Measurements from ENCODE around the gene VPS35. TPM values are rescaled to one million over a fixed set of nuclear protein-coding genes. Genes with fewer than 3 reads are reported as not detected.

VPS35 gene
- total RNA-seq, 2 donors from 2014 or later: 99.1 to 107 TPM

DNA sequence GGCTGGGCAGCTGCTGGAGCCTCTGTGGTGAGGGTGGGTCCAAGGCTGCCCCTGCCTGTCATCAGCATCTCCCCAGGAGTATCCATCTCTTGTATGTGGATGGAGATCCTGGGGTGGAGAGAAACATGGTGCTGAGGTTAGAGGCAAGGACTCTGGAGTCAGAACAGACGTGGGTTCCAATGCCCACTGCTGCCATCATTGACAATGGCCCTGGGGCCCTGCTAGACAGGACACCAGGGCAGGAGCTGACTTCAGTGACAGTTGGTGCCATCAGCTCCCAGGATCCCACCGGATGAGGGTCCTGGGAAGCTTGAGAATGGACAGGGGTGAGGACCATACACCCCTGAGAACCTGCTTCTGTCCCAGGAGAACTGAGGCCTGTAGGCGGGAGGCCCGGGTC, 43.6 kb upstream of the VPS35 start:
- Histone ChIP-seq H3K4me1 (replicated peaks) (no peaks in the 10 kb centered on the region), H3K4me3 (no peak overlapping the region), H3K27me3 (replicated peaks; ENCODE audit: insufficient read depth) (no peaks in the 10 kb centered on the region), H3K27ac (no peak overlapping the region), H3K9me3 (no peaks in the 10 kb centered on the region), H3K36me3 (no peaks in the 10 kb centered on the region)
- intact Hi-C loops (cut with DNase I): no loop called here
- TF ChIP-seq, protein P1, sequence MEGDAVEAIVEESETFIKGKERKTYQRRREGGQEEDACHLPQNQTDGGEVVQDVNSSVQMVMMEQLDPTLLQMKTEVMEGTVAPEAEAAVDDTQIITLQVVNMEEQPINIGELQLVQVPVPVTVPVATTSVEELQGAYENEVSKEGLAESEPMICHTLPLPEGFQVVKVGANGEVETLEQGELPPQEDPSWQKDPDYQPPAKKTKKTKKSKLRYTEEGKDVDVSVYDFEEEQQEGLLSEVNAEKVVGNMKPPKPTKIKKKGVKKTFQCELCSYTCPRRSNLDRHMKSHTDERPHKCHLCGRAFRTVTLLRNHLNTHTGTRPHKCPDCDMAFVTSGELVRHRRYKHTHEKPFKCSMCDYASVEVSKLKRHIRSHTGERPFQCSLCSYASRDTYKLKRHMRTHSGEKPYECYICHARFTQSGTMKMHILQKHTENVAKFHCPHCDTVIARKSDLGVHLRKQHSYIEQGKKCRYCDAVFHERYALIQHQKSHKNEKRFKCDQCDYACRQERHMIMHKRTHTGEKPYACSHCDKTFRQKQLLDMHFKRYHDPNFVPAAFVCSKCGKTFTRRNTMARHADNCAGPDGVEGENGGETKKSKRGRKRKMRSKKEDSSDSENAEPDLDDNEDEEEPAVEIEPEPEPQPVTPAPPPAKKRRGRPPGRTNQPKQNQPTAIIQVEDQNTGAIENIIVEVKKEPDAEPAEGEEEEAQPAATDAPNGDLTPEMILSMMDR (IDR thresholded peaks at IDR 0.05): no peak
- TF ChIP-seq POLR2AphosphoS5 (IDR thresholded peaks at IDR 0.05) (no peak), POLR2A (IDR thresholded peaks at IDR 0.05) (no peak)
- DNase-seq (ENCODE audit: low spot score): no peak
- WGBS: 100% methylated on average over 4 of the region's 4 CpGs

- intact Hi-C loops (cut with DNase I): no loop called here
- no peak for TF ChIP-seq POLR2A (IDR thresholded peaks at IDR 0.05)
- TF ChIP-seq, protein P1 (IDR thresholded peaks at IDR 0.05): no peak
- TF ChIP-seq POLR2AphosphoS5 (IDR thresholded peaks at IDR 0.05): no peak
- DNase-seq (ENCODE audit: low spot score): no peak
Observed at GRCh38 chr16:46731691-46732555, 42.9 kb upstream of the VPS35 start.

GRCh38 chr16:46730801-46731690, 42.1 kb upstream of the VPS35 start:
- no peak for DNase-seq (ENCODE audit: low spot score)
- Histone ChIP-seq H3K27me3 (replicated peaks; ENCODE audit: insufficient read depth) (no peaks in the 10 kb centered on the region), H3K27ac (no peak overlapping the region), H3K36me3 (no peaks in the 10 kb centered on the region), H3K4me1 (replicated peaks) (no peaks in the 10 kb centered on the region), H3K9me3 (no peaks in the 10 kb centered on the region), H3K4me3 (no peak overlapping the region)
- intact Hi-C loops (cut with DNase I): no loop called here
- TF ChIP-seq, protein P1 (IDR thresholded peaks at IDR 0.05): no peak
- TF ChIP-seq POLR2A (IDR thresholded peaks at IDR 0.05) (no peak), POLR2AphosphoS5 (IDR thresholded peaks at IDR 0.05) (no peak)
- 65% methylated on average over 17 of the region's 17 CpGs for WGBS

More at GRCh38 chr16:46731691-46732555, 42.9 kb upstream of the VPS35 start:
- H3K9me3 ChIP-seq: no peaks in the 10 kb centered on the region
- H3K4me1 ChIP-seq (replicated peaks): no peaks in the 10 kb centered on the region
- H3K36me3 ChIP-seq: no peaks in the 10 kb centered on the region
- H3K27me3 ChIP-seq (replicated peaks; ENCODE audit: insufficient read depth): no peaks in the 10 kb centered on the region
- no peak overlapping the region for H3K4me3 ChIP-seq
- H3K27ac ChIP-seq: no peak overlapping the region
- 78% methylated on average over 21 of the region's 23 CpGs for WGBS

DNA sequence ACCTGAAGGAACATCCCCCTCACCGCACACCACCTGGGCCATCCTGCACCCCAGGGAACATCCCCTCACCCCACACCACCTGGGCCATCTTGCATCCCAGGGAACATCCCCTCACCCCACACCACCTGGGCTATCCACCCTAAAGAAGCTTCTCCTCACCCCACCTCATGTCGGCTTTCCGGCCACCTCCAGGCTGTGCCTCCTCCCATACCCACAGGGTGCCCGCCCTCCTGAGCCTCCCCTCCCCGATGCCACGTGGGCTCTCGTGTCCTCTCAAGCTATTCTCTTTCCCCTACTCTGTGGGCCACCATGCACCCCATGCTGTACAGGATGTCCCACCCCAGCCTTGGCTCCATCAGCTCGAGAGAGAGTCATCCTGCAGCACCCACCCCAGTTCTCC, 41.1 kb upstream of the VPS35 start:
- H3K27ac ChIP-seq: no peak overlapping the region
- H3K4me1 ChIP-seq (replicated peaks): no peaks in the 10 kb centered on the region
- H3K4me3 ChIP-seq: no peak overlapping the region
- no peaks in the 10 kb centered on the region for H3K27me3 ChIP-seq (replicated peaks; ENCODE audit: insufficient read depth)
- no peaks in the 10 kb centered on the region for H3K9me3 ChIP-seq
- intact Hi-C loops (cut with DNase I): no loop called here
- TF ChIP-seq, protein P1 (IDR thresholded peaks at IDR 0.05): no peak
- TF ChIP-seq POLR2A (IDR thresholded peaks at IDR 0.05) (no peak), POLR2AphosphoS5 (IDR thresholded peaks at IDR 0.05) (no peak)
- DNase-seq (ENCODE audit: low spot score): no peak
- WGBS: 89% methylated on average over 8 of the region's 8 CpGs
- no peaks in the 10 kb centered on the region for H3K36me3 ChIP-seq
